CD4-positive, alpha-beta T cell treated with Interleukin-15 for 1 hour (primary cell): Measurements from ENCODE around the gene MICAL1.

Experiments
- DNase-seq: peaks from one replicate; pipeline ENCODE4 v3.0.0-alpha.2; 2020

Gene MICAL1, protein sequence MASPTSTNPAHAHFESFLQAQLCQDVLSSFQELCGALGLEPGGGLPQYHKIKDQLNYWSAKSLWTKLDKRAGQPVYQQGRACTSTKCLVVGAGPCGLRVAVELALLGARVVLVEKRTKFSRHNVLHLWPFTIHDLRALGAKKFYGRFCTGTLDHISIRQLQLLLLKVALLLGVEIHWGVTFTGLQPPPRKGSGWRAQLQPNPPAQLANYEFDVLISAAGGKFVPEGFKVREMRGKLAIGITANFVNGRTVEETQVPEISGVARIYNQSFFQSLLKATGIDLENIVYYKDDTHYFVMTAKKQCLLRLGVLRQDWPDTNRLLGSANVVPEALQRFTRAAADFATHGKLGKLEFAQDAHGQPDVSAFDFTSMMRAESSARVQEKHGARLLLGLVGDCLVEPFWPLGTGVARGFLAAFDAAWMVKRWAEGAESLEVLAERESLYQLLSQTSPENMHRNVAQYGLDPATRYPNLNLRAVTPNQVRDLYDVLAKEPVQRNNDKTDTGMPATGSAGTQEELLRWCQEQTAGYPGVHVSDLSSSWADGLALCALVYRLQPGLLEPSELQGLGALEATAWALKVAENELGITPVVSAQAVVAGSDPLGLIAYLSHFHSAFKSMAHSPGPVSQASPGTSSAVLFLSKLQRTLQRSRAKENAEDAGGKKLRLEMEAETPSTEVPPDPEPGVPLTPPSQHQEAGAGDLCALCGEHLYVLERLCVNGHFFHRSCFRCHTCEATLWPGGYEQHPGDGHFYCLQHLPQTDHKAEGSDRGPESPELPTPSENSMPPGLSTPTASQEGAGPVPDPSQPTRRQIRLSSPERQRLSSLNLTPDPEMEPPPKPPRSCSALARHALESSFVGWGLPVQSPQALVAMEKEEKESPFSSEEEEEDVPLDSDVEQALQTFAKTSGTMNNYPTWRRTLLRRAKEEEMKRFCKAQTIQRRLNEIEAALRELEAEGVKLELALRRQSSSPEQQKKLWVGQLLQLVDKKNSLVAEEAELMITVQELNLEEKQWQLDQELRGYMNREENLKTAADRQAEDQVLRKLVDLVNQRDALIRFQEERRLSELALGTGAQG

DNA sequence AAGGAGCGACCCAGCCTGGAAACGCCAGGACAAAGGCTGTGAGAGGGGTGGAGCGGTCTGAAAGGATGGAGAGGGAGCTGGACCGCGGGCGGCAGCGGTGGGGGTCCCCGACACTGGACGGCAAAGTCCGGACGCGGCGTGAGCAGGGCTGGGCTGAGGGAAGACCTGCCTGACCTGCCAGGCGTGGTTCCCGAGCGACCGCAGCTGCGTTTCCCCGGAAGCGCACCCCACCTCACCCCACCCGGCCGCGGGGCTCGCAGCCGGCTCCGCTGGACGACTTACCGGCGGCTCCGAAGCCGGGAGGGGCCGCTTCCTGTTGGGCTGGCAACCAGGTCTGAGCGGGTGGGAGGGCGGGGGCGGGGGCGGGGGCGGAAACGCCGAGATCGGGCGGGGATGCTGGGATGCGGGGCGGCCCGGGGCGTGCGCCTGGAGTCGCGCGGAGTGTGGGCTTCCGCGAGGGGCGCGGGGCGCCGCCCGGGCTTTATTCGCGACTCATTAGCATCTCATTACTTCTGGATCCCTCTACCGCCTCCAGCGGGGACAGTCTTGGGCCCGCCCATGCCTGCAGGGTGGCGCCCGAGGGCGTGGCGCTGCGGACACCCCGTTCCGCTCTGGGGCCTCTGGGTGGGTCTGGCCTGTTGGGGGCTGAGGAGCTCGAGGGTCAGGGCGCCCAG, at the start of gene MICAL1:
MICAL1 (minus strand) TSS at position 336 of the 674 bp plus-strand sequence. CDS start 1,576 bp downstream, outside the sequence.
- DNase-seq, result peak; percentile 86

DNA sequence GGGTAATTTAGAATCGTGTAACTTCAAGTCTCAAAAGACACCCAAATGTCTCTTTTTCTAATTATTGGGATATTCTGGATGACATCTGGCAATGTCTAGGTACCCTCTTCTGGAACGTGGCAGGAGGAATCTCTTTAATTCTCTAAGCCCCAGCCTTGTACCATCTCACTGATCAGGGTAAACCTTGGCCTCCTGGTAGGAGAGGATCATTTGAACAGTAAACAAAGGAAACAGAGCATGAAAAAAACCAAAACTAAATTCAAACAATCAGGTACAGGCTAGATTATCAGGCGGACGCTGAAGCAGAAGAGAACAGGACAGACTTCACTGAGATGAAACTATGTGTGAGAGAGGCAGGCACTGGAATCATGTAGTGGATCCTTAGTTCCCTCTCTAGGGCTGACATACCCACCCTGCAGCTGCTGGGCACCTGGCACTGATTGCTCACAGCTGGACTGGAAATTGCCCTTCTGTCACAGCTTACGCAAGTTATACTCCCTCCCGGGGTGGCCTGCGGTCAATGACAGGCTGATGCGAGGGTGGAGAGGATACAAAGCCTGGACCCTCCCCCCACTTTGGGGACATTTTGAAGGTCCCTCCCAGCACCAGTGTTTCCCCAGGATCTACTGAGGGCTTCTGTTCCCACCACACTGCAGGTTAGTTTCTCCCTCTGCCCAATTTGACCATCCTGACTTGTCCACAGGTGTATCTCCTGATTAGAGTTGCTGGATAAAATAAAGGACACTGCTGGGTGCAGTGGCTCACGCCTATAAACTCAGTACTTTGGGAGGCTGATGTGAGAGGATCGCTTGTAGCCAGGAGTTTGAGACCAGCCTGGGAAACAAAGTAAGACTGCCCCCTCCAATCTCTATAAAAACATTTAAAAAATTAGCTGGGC, 48.0 kb upstream of the MICAL1 start:
- no peak for DNase-seq

DNA sequence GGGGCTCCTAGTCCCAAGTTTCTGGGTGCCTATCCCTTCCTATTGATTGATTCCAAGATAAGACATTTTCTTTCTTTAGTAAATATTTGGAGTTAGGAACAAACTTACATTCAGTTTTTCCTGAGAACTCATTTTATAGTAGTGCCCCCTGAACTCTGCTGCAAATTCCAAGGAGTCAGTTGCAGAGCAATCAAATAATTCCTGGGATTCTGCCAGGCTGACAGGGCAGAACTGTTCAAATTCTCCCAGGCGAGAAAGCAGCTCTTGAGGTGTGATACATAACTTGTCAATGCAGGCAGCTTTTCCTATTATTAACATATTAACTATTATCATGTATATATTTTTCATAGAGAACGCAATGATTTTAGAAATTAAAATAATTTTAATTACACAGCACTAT, 43.4 kb upstream of the MICAL1 start:
- DNase-seq, result no peak

DNA sequence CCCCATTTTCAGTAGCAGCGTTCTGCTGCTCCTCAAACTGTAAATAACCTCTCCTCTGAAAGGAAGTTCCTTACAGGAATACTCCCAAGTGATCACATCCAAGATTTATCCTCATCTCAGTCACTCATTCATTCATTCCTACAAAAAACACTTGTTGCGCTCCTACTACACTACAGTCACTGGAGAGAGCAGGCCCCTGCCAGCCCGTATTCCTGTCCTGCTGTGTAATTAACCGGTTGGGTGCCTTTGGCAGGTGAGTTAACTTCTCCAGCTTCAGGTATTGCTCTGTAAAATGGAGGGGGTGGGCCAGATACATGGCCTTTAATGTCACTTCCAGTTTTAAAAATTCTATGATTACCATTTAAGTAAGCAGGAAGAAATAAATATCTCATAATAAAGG, 42.5 kb upstream of the MICAL1 start:
- DNase-seq, result no peak

DNA sequence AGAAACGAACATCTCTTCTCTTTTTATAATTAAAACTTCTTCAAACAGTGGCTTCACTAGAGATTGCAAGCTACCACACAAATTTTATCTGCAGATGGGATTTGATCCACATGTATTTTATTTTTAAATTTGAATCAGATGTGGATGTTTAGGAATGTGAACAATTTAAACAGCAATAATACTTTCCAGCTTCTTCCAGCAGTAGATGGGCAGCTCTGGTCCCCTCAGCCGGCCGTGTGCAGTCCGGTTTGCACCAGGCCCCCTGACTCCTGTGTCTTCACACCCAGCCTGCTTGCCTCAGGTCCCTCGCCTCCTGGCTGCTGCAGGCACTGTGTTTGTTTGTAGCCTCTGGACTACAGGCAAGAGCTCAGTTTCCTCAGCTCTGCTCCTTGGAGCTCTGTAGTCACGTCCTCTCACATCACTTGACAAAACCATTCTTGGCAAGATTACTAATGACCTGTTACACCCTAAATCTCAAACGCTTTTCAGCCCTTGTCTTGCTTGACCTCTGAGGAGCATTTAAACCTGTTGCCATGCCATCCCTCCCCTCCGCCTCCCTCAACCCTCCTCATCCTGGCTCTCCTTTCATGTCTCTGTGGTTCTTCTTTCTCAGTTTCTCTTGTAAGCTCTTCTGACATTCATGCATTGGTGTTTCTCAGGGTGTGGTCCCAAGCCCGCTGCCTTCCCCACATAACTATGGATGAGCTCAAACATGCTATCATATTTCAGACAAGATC, 40.6 kb upstream of the MICAL1 start:
- DNase-seq, result no peak

DNA sequence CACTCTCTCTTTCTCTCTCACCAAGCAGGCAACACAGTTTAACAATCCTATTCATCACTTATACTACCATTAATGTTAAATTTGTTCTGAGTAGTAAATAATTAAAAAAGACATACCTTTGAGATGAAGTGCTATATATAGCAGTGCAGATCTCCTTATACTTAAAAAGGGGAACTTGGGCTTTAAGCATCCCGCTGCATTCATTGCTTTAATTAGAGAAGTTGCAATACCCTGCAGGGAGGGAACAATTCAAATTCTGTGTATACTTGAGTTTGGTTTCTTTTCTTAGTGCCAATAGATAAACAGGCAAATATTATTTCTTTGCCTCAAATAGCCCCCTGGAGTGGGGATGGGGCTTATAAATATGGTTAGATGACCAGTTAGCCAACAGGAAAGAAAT, 38.3 kb upstream of the MICAL1 start:
- DNase-seq, result no peak

DNA sequence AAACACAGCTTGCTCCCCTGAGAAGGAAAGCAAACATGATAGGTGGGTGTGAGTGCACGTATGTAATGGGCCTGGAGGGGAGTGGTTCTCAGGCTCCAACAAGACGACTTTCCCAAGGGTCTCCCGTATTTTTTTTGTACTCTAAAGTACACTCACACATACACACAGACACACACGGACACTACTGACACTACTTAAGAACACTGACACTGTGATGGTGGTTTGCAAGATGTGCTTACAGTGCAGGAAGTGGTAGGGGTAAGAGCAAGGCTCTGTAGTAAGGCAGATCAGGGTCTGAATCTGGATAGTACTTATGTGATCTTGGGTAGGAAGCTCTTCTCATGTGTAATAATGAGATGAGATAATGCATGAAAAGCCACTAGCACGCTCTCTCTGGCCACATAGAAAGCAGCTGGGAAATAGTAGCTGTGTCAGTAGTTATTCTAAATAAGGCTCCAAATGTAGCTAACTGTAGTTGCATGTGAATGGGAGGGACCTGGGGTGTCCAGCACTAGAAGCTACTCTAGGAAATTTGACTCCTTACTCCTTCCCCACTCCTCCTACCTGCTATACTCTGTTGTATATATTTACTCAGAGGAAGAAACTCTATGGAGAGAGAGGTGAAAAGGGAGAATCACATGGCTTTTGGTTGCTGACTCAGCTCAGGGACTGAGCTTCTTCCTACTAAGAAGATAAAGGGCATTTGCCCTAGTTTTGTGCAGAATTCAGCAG, 35.8 kb upstream of the MICAL1 start:
- no peak for DNase-seq

DNA sequence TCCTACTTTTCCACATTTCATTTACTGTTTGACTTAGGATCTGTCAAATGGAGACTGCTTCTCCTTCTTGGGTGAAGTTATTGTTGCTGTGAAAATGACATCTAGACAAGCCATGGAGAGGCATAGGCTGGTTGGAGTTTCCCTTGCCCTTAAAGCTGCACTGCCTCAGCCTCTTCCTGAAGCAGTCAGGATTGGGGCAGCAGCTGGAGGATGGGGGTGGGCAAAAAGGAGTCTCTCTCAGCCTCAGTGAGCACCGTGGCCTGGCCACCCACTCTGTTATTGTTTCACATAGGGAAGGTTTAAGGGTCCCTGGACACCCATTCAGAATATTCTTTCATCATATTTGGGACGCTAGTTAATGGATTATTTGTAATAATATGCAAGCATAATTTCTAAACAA, 35.1 kb upstream of the MICAL1 start:
- DNase-seq, result no peak

DNA sequence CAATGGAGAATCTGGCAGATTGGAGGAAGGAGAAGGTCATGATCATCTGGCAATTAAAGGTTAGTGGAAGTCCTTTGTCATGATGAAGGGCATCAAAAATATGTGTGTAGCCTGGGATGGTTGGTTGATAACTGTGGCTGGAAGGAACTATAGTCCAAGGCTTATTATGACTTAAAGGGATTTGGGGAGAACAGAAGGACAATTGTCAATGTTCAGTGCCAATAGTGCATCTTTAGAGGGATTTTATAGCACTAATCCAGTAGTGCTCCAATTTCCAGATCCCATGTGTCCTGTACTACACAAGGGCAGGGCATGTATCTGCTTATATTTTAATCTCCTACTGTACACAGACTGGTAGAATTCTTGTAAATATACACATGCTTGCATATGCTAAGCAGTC, 32.4 kb upstream of the MICAL1 start:
- DNase-seq, result no peak

DNA sequence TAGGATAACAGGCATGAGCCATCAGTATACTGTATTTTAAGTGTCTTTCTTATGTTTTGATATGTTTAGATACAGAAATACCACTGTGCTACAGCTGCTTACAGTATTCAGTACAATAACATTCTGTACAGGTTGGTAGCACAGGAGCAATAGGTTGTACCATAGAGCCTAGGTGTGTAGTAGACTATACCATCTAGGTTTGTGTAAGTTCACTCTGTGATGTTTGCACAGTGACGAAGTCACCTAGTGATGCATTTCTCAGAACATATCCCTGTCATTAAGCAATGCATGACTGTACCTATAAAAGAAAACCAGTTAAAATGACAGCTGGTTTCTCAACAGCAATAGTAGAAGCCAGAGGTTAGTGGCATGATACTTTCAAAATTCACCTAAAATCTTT, 30.5 kb upstream of the MICAL1 start:
- no peak for DNase-seq

DNA sequence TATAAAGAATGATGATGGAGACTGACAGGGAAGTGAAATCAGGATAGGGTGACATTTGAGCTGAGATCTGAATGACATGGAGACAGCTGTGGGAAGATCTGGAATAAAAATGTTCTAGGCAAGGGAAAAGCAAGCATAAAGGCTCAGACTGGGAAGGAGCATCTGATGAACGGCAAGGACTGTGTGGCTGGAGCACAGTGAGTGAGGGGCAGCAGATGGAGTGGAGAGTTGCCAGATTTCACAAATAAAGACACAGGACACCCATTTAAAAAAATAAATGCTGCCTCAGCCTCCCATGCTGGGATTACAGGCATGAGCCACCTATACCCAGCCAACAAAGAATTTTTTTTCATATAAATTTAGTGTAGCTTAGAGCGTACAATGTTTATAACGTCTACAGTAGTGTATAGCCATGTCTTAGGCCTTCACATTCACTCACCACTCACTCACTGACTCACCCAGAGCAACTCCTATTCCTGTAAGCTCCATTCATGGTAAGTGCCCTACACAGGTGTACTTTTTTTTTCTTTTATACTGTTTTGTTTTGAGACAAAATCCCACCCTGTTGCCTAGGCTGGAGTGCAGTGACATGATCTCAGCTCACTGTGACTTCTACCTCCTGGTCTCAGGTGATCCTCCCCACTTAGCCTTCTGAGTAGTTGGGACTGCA, 29.8 kb upstream of the MICAL1 start:
- DNase-seq, result no peak

DNA sequence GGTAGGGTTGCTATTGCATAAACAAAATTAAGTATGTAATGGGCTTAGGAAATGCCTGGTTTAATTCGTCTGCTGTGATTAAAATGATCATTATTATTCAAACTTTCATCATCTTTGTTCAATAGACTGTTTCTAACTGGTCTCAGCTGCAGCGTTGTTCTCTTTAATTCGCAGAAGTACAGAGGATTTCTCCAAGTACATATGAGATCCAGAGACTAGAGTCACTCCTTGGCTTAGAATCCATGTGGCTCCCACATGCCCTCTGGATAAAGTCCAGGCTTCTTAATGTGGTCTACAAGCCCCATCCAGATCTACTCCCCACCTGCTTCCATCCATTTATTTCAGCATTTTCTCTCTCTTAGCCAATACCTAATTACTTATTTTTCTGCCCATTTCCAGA, 28.6 kb upstream of the MICAL1 start:
- DNase-seq, result no peak

DNA sequence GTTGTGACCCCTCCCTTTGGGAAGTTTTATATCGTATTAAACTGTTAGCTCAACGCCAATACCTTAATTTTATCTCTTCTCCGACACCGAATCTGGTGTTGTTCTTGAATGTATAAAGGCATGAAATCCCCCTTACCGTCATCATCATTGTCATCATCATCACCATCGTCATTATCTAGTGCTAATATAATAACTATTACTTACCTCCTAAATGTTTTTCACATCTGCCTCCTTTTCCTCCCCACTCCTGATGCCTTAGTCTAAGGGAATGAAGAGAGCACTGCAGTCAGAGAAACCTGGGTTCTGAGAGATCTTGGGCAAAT, 28.1 kb upstream of the MICAL1 start:
- no peak for DNase-seq

DNA sequence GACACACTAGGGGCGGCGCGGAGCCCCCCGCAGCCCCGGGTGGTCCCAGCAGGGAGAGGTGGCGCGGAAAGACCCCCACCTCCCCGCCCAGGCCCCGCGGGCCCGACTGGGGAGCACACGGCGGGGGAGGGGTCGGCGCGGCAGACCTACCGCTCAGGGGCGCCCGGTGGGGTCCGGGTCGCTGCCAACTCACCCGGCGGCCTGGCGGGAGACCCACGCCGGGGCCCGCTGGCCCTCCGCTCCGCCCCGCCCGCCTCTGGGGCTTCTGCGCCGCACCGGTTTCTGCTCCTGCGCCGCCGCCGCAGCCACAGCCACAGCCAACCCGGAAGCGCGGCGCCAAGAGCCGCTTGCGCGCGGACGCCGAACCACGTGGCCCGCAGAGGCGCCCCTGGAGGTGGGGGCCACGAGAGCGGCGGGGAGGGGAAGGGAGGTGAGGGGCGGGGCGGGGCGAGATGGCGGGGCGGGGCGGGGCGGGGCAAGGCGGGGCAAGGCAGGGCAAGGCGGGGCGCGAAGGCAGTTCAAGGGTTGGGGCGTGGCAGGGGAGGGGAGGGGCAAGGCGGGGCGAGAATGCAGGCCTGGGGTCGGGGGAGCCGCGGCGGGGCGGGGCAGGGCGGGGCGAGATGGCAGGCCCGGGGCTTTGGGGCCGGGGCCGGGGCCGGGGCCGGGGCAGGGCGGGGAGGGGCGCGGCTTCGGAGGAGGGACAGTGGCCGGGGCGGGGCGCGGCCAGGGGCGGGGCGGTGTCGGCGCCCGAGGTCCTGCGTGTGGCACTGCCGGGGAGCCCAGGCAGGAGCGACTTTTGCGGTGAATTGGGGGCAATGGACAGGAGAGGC, 27.5 kb upstream of the MICAL1 start, which contains the start of gene ZBTB24:
ZBTB24 (minus strand) TSS at position 315 of the 830 bp plus-strand sequence. CDS start 1,193 bp downstream, outside the sequence.
- DNase-seq, result peak; percentile 93

DNA sequence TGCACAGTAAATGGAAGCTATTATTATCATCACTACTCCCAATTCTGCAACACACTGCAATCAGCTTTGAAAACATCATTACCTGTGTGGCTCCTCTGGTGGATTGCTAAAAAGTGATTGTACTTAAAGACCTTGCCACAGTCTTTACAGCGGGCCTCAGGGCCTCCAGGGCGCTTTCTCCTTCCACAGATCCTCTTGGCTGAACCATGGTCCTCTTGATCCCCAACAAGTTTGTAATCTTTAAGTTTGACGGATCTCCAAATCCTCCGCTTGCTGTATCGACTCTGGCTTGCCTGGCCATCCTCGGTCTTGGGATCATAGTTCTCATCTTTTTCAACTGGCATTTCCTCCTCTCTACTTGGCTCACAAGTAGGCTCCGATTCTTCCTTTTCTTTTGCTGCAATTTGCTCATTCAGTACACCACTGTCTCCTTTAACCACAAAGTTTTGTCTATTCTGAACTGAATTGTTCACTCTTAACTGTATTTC, 25.5 kb upstream of the MICAL1 start:
- no peak for DNase-seq

DNA sequence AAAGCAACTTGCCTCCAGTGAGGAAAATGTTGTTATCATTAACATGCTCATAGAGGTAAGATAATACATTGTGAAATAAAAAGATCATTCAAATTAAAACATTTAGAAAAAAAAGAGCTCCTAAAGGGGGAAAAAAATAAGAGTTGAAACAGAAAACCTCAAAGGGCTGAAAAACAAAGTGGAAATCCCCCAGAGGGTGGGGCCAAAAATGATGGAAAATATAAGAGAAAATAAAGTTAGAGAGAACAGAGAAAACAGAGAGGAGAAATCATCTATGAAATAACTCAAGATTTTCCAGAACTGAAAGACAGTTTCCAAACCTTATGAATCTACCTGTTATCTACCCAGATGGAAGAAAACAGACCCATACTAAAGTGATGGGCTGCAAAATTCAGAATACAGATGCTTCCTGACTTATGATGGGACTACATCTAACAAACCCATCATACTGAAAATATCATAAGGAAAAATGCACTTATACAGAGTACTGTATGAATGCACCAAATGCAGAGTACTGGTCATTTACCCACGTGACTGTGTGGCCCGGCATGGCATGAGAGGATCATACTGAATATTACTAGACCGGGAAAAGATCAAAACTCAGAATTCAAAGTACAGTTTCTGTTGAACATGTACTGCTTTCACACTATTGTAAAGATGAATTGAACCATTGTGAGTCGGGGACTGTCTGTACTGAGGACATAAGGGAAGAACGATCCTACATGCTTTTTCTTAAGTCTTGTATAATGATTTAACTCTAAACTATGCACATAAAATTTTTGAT, 23.5 kb upstream of the MICAL1 start:
- no peak for DNase-seq

DNA sequence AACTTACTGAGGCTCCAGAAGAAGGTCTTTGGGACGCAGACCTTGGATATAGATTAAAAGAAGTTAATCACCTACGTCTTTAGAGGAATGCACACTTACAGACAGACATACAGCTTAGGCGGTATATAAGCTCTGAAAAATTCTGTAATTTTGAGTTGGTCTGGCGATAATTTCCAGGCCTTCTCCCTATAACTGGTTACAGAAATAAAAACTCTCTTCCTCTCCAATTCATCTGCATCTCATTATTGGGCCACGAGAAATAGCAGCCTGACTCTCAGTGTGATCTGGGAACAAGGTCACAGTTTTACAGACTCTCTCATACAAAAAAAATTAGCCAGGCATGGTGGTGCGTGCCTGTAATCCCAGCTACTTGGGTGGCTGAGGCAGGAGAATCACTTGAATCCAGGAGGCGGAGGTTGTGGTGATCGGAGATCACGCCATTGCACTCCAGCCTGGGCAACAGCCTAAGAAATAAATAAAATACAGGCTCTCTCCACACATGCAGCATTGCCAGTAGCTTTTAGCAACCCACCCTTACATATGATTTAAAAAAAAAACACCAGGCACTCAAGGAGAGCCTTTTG, 22.7 kb upstream of the MICAL1 start:
- no peak for DNase-seq

DNA sequence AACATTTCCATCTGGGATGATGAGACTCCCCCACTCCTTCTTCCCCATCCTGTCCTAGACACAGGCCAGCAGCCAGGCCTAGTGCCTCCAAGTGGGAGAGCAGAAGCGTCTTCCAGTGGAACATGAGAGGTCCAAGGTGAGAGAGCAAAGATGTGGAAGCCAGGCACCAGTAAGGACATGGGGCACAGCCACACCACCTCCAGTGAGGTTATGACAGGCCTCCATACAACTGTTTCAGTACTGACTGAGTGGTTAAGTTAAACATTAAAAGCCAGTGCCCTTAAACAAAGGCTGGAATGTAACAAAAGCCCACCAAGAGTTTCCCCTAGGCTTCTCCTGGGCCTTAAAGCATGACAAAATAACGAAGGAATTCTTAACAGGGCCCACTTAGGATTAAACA, 22.2 kb upstream of the MICAL1 start:
- no peak for DNase-seq
